HG03175 (cell line): ENCODE results near the gene UBA52.

Experiments used
- ATAC-seq: cut with Tn5 transposase; IDR thresholded peaks from one replicate; pipeline ENCODE4 v1.9.1; 2021; ENCODE audit warnings: mild to moderate bottlenecking, moderate library complexity; ENCODE audit not compliant: unreplicated experiment

Gene UBA52

DNA sequence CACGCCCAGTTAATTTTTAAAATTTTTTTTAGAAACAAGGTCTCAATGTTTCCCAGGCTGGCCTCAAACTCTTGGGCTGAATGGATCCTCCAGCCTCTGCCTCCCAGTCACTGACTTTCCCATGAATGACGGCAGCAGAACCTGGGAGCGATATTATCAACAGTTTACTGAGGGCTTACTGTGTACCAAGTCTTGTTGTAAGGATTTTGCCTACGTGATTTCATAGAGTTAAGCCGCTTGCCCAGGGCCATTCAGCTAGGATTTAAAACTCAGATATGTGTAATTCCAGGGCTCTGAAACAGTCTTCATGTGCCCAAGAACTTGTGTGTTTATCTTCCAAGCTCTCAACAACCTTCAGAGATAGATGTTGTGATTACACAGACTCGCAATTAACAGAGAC lies 20.0 kb upstream of the UBA52 start:
- ATAC-seq, result no peak

DNA sequence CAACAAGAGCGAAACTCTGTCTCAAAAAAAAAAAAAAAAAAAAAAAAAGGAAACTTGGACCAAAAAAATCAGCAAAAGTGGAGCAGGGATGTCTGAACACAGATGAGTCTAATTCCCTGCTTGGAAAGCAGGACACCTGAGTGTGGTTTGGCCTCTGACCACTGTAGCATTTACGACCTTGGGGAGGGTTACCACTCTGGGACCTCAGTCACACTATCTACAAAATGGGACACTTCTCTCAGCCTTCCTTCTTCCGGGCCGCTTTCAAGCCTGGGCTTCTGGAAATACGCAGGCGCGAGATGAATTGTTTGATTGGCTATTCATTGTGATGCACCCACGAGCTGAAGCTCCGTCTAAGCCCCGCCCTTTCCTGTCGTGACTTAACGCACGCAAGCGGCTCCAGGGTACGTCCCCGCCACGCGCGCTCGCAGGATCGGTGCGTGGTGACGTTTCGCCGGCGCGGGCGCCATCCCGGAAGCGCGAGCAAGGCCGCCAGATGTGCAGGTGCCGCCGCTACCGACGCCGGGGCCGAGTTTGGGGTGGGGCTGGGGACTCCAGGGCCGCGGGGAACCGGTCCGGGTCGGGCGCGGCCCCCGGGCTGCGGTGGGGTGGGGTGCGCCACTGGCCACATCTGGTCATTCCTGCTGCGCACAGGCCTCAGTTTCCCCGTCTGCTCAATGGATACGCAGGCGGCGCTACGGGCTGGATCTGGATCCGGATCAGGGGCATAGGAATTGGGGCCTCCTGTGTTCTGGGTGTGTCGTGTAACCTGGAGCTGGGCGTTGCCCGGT lies 14.1 kb upstream of the UBA52 start, which contains the start of gene KXD1:
Gene KXD1 (plus strand): TSS at position 460 of the 791 bp plus-strand sequence. CDS start 4,187 bp downstream, outside the sequence.
- peak; percentile 92 for ATAC-seq

DNA sequence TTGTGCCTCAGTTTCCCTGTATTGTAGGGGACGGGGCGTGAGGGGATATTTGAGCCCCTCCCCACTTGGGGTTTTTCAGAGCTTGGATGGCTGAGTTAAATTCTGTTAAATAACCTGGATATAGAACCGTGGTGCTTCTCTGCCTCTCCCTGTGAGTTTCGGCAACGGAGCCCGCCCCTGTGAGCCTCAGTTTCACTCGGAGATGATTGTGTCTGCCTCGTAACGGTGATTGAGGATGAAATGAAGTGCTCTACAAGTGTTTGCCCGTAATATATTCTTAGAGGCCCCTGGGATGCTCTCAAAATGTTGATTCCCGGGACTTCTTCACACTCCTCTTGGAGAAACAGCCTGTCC lies 13.5 kb upstream of the UBA52 start:
- ATAC-seq, result no peak

DNA sequence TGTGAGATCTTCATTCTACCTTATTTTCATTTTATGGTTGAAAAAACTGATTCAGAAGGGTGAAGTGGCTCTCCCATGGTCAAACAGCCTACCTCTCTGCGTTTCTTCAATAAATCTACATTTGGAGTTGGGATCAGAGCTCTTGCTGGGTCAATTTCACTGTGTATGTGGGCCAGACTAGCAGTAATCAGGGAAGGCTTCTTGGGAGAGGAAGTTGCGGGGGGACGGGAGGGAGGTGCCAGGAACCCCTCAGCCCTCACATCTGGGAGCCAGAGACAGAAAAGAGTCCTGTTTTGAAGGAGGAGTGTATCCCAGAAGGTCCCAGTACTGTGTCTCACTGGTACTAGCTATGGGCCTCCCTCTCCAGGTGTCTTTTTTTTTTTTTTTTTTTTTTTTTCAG lies 13.1 kb upstream of the UBA52 start:
- ATAC-seq, result no peak

DNA sequence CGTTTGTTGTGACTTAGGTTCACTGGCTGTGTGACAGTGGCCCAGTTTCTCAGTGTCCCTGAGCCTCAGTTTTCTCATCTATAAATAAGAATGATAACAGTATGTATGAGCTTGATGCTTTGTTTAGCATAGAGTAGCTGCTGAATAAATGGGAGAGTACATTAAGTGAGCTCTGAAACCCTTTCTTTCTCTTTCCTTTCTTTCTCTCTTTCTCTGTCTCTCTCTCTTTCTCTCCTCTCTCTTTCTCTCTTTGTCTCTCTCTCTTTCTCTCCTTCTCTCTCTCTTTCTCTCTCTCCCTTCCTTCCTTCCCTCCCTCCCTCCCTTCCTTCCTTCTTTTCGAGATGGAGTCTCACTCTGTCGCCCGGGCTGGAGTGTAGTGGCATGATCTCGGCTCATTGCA lies 12.0 kb upstream of the UBA52 start:
- no peak for ATAC-seq

DNA sequence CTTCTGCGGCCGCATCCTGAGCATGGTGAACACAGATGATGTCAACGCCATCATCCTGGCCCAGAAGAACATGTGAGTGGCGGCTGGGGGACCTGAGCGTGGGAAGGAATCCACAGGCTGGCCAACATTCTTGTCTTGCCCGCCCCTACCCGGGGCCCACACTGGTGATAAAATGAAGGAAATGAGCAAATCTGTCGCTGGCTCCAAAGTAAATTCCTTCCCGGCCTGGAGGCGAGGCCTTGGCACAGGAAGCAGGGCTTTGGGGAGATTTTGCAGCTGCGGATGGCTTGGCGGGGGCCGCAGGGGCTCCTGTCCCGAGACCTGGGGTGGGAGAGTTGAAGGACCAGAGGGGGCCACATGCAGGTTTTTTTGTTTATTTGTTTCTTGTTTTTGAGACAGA lies 9.6 kb upstream of the UBA52 start:
- no peak for ATAC-seq

DNA sequence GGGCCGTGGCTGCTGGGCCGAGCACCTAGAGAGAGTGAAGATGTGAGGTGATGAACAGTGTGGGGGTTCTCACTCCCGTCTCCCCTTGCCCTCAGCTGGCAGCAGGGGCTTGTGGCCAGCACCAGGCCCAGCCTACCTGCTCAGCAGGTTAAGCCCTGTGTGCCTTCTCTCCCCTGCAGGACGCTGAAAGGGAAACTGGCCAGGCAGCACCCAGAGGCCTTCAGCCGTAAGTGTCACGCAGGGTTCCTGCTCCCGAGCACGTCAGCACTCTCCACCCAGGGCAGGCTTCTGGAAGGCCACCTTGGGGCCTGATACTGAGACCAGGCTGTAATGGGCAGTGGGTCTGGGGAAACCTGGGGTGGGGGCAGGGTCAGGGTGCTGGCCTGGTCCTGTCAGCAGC lies 4.7 kb upstream of the UBA52 start:
- no peak for ATAC-seq

DNA sequence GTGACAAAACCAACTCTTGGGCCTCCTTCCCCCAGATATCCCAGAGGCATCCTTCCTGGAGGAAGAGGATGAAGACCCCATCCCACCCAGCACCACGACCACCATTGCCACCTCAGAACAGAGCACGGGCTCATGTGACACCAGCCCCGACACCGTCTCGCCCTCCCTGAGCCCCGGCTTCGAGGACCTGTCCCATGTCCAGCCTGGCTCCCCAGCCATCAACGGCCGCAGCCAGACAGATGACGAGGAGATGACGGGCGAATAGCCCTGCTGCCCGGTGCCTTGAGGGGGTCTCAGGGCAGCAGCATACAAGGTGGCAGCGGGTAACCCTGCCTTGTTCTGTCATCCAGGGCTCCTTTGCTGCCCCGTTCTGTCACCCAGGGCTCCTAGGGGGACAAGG lies 3.3 kb upstream of the UBA52 start:
- ATAC-seq, result no peak

DNA sequence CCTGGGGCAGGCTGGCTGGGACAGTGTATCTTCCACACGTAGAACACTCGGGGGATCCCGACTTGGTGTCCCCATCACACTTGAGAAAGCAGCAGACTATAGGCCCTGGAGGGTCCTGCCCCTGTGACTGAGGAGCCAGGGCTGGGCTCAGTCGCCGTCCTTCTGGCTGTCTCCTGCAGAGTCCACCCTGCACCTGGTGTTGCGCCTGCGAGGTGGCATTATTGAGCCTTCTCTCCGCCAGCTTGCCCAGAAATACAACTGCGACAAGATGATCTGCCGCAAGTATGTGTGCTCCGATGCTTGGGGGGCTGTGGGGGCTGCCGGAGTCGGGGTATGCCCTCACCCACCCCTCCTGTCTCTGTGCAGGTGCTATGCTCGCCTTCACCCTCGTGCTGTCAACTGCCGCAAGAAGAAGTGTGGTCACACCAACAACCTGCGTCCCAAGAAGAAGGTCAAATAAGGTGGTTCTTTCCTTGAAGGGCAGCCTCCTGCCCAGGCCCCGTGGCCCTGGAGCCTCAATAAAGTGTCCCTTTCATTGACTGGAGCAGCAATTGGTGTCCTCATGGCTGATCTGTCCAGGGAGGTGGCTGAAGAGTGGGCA lies 3.1 kb downstream of the UBA52 start:
- no peak for ATAC-seq

DNA sequence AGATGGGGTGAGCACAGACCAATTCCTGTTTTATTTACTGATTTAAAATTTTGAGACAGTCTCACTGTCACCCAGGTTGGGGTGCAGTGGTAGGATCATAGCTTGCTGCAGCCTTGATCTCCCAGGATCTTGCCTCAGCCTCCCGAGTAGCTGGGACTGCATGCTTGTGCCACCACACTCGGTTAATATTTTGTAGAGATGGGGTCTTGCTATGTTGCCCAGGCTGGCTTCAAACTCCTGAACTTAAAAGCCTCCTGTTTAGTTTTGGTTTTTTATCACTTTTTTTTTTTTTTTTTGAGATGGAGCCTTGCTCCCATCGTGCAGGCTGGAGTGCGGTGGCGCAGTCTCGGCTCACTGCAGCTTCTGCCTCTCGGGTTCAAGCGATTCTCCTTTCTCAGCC lies 4.7 kb downstream of the UBA52 start:
- no peak for ATAC-seq

DNA sequence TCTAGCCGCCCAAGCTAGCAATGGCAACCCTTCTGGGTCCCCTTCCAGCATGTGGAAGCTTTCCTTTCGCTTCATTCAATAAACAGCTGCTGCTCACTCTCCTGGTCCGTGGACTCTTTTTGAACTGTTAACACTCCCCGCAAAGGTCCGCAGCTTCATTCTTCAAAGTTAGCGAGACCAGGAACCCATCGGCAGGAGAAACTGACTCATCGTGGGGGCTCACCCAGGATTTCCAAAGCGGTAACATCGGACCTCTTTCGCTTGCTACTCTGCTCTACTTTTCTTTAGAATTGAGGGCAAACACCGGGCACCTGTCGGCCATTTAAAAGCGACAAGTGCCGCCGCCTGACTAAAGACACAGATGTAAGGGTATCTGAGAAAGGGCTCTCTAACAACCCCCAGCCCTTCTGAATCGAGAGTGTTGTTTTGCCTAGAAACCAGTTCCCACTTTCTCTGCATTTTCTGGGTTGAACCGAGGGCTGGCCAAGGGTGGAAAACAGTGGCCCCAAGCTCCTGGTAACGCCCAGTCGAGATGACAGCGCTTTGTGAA lies 5.8 kb downstream of the UBA52 start:
- ATAC-seq, result no peak

DNA sequence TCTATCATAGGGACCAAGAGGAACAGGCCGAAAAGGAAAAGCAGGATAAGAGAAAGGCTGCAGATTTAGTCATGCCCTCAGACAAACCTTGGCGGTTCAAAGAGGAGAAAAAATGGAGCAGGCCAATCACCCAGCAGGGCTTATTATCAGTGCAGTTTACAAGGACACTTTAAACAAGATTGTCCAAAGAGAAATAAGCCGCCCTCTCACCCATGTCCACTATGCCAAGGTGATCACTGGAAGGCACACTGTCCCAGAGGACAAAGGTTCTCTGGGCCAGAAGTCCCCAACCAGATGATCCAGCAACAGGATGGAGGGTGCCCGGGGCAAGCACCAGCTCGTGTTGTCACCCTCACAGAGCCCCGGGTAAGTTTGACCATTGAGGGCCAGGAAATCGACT lies 8.7 kb downstream of the UBA52 start:
- no peak for ATAC-seq

DNA sequence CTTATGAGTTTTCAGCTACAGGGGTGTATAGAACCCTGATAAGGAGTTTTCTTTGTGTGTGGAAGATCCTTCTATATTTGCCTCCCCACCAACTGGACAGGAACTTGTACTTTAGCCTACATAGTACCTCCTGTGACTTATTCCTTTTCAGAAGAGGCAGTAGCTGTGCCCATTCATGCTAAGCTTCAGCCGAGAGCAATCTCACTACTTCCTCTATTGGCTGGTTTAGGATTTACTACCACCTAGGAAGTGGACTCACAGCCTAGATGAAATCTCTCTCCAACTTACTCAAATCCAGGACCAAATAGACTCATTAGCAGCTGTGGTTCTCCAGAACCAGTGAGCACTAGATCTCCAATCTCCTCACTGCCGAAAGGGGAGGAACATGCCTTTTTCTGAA lies 14.6 kb downstream of the UBA52 start:
- no peak for ATAC-seq

DNA sequence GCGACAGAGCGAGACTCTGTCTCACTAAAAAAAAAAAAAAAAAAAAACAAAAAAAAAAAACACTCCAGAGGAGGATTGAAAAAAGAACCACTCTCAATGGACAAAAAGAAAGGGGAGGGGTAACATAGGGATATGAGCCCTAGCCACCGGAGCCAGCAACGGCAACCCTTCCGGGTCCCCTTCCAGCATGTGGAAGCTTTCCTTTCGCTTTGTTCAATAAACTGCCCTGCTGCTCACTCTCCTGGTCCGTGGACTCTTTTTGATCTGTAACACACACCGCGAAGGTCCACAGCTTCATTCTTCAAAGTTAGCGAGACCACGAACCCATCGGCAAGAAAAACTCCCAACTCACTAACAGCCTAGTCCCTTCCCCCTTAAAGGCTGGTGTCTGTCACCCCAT lies 15.9 kb downstream of the UBA52 start:
- ATAC-seq, result no peak

DNA sequence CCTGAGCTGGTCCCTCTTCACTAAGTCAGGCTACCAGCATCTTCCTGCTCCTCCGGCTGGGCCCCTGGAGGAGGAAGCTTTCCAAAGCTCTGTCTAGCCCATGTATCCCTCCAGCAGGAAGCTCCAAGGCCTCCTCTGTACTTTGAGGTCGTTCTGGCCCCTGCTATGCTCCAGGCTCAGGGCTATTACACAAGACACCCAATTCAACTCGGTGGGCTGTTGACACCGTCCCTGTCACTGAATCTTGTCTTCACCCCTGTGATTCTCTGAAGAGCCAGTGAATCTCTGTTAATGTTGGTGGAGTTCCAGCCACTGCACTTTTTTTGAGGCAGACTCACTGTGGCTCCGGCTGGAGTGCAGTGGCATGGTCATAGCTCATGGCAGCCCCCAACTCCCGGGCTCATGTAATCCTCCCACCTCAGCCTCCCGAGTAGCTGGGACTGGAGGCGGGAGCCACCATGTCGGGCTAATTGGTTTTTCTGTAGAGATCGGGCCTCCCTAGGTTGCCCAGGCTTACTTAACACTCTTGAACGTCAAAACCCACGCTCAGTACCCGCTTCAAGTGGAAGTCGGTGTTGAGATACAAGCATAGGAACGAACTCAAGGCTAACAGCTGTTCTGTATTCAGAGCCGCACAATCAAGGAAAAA lies 16.4 kb downstream of the UBA52 start:
- ATAC-seq, result no peak

DNA sequence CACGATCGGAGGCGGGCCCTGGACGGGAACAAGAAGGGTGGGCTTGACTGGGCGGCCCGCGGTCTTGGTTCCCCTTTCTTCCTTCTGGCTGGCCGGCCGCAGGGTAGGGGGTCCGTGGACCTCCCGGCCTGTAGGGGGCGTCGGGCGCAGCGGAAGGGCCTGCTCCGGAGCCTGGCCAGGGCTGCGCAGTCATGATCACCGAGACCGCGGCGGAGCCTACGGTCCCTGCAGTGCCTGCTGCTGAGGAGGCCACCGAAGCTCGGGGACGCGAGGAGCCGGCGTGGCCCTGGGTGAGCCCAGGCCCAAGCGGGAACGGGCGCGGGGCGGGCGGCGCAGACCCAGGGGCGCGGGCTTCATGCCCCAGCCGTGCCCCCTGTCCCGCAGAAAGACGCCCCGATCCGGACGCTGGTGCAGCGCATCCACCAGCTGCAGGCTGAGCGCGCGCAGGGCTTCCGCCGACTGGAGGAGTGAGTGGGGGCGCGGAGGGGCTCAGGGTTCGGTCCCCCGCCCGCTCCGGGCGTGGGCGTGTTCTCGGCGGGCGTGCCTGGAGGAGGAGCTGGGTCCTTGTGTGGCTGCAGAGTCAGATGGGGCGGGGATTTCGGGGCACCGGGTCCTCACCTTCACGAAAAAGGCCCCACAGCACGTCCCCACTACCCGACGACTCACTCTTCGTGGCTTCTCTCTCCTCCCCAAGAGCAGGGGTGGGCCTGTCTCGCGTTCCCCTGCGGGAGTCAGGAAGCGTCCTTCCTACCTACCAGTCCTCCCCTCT lies 17.1 kb downstream of the UBA52 start, which contains the start of gene REX1BD:
Gene REX1BD (plus strand): TSS at position 188 of the 769 bp plus-strand sequence. CDS start 4 bp downstream, at position 192.
- peak; percentile 69 for ATAC-seq

DNA sequence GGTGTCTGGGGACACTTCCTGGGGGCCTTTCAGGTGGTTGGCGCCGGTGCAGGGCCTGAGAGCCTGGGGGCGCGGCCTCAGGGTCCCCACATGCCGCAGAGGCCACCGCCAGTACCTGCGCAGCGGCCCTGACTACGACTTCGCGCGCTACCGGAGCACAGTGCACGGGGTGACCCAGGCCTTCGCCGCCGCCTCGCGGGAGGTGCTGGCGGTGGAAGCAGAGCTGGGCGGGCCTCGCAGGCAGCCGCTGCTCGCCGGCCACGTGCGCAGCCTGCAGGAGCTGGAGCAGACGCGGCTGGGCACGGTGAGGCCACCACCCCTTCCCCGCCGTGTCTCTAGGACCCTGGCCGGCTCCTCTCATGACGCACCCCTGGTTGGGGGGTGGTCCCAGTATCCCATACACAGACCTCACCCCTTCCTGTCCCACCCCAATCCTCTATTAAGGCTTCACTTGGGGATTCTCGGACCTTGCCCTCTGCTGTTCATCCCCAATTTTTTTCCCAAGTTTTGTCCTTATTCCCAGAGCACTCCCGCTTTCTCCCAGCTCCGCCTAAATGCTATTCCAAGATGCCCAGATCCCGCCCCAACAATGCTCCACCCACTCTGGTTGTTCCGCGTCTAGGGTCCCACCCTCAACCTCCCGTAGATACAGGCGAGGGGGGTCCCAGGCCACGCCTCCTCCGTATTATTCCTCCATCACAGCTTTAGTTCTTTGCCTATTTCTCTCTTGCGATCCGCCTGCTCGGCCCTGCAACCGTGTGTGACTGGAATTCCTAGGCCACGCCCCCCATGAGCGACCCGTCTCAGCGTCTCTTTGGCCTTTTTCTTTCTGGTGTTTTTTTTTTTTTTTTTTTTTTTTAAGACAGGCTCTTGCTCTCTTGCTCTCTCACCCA lies 18.0 kb downstream of the UBA52 start:
- ATAC-seq, result peak; percentile 44

DNA sequence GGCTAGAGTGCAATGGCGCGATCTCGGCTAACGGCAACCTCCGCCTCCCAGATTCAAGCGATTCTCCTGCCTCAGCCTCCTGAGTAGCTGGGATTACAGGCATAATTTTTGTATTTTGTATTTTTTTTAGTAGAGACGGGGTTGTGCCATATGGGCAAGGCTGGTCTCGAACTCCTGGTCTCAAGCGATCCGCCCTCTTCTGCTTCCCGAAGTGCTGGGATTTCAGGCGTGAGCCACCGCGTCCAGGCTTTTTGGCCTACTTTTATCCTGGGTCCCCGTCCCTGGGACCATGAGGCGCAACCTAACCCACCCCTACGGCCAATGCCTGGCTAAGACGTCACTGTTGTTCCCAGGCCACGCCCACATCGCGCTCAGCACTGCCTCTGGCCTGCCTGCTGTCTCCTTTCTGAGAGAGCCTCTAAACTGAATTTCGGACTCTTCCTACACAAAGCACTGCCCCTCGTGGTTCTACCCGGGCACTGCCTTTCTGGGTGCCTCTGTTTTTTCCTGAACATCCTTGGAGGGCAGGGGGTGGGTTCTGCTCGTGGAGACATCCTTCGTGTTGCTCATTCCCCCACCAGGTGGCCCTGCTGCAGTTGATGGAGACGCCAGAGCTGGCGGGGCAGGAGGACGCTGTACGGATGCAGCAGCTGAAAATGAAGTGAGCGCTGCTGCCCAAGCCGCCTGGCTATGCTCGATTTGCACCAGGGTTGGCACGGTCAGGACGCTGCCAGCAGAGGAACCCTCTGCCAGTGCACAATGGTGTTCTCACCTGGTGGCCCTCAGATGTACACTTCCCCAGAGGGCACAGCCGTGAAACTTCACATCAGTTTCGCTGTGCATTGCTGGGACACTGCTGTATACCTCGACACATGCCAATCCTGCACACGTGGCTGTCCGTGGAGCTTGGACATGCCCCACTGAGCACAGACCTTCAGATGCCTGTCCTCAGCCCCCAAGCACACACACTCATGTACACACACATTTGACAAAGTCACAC lies 18.9 kb downstream of the UBA52 start:
- no peak for ATAC-seq
